Astrocyte of the spinal cord (primary cell): Measurements from ENCODE around the gene SYN1.
A peak's percentile ranks its signal among the peaks of the same experiment; 100 is the strongest.

ENCODE experiments used
- DNase-seq: peaks from one replicate; pipeline ENCODE4 v3.0.0; 2011; ENCODE audit warnings: low read depth, low spot score
- H3K4me3 ChIP-seq: 2 replicates; pipeline ENCODE4 v1.5.1; 2011; ENCODE audit warnings: low read depth, mild to moderate bottlenecking, low read length, moderate library complexity
- in situ Hi-C: cut with HindIII; loops from 2 replicates; pipeline ENCODE4 v1.10.0; 2017; ENCODE audit warnings: low sequenced_read_pairs
- TF ChIP-seq, protein P1 (sequence below): IDR thresholded peaks from 2 replicates; pipeline ENCODE4 v1.5.1; 2012; ENCODE audit warnings: low read depth, mild to moderate bottlenecking, low read length, inconsistent platforms

The SYN1 gene

DNA sequence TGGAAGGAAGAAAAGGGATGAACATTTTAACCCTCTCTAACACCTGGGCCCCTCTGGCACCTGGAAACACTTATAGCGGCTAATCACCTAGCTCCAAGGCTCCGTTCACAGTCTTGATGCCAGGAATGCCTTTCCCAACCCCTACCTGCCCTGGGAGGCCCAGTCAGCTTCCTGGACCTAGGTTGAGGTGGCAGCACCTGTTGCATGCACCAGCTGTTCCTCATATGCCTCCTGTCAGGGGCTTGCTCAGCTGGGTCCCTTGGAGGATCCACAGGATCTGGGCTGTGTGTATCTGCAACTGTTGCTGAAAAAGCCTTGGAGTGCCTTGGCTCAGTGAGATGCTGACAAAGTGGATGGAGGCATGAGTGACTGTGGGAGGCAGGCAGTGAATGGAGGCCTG lies 5.7 kb upstream of the SYN1 start:
- no peak overlapping the region for H3K4me3 ChIP-seq
- in situ Hi-C loops: no loop called here
- no peak for DNase-seq
- TF ChIP-seq, protein P1, sequence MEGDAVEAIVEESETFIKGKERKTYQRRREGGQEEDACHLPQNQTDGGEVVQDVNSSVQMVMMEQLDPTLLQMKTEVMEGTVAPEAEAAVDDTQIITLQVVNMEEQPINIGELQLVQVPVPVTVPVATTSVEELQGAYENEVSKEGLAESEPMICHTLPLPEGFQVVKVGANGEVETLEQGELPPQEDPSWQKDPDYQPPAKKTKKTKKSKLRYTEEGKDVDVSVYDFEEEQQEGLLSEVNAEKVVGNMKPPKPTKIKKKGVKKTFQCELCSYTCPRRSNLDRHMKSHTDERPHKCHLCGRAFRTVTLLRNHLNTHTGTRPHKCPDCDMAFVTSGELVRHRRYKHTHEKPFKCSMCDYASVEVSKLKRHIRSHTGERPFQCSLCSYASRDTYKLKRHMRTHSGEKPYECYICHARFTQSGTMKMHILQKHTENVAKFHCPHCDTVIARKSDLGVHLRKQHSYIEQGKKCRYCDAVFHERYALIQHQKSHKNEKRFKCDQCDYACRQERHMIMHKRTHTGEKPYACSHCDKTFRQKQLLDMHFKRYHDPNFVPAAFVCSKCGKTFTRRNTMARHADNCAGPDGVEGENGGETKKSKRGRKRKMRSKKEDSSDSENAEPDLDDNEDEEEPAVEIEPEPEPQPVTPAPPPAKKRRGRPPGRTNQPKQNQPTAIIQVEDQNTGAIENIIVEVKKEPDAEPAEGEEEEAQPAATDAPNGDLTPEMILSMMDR: no peak

- peak overlapping the region; percentile 22 for H3K4me3 ChIP-seq
- DNase-seq: peak; percentile 68
- in situ Hi-C loops: no loop called here
- TF ChIP-seq, protein P1: no peak
Observed at GRCh38 chrX:47623540-47624027, 3.9 kb upstream of the SYN1 start.

DNA sequence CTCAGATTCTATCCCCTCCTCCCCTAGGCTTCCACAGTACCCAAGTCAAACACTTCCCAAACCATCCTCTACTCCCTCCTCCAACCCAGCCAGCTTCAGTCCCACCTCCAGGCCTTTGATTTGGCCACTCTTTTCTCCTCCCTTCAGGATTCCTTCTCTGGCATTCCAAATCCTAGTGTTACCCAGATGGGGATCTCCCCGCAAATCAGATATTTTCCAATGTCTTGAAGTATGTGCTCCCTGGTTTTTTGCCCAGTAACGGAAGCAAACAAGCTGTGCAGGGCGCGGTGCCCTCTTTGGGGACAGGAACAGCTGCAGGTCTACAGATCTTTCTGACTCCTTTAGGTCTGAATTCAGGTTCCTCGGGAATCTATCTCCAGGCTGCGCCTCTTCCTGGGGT lies 2.2 kb upstream of the SYN1 start:
- in situ Hi-C loops: no loop called here

DNA sequence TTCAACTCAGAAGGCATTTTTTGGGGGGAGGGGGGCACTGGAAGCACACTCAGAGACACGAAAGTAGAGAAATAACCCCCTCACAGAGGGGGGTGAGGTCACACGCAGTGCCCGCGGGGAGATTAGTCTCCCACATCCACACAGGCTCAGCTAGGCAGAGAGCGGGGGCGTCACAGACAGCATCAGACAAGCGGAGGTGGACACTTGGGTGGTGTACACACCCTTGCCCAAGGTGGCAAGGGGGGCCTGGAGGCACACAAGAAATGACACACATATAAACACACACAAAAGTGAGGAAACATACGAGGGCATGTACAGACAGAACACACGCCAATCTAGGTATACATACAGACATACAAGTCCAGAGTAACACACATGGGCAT lies 637 bp upstream of the SYN1 start:
- in situ Hi-C loops: no loop called here
- DNase-seq: no peak
- H3K4me3 ChIP-seq: no peak overlapping the region
- TF ChIP-seq, protein P1: no peak

More for the DNA sequence above, 2.2 kb upstream of the SYN1 start:
- H3K4me3 ChIP-seq: no peak overlapping the region
- TF ChIP-seq, protein P1: no peak
- no peak for DNase-seq

- no peak for DNase-seq
- TF ChIP-seq, protein P1: no peak
- no peak overlapping the region for H3K4me3 ChIP-seq
- in situ Hi-C loops: no loop called here
Observed at GRCh38 chrX:47618923-47619485, 653 bp downstream of the SYN1 start.

DNA sequence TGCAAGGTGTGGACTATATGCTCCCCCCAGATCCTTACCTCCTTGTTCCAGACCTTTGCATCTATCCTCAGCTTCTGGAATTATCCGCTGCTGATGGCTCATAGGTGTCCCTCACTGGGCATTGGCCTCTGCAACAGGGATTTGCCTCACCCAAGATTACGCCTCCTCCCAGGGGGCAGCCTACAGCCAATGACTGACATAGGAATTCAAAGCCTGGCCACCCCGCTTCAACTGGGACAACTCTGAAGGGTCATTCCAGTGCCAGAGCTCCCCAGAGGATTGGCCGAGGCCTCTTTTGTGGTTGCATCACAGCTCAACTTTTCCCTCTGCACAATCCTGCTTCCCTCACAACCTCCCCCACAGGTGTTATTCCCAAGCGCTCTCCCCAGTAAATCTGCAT lies 5.0 kb downstream of the SYN1 start:
- no peak overlapping the region for H3K4me3 ChIP-seq
- TF ChIP-seq, protein P1: no peak
- no peak for DNase-seq
- in situ Hi-C loops: no loop called here

- DNase-seq: no peak
- H3K4me3 ChIP-seq: no peak overlapping the region
- in situ Hi-C loops: no loop called here
- TF ChIP-seq, protein P1: no peak
Observed at GRCh38 chrX:47613082-47613481, 6.6 kb downstream of the SYN1 start.
